Endothelial cell of umbilical vein (primary cell): ENCODE measurements around the gene FBXW9. TPM values are rescaled to one million over a fixed set of nuclear protein-coding genes. Genes with fewer than 3 reads are reported as not detected.

ENCODE experiments used
- BruUV-seq: library from RNA; stranded (reverse); fragments of 400-500 nt; replicated peaks from 2 replicates; lab custom pipeline; 2021; lab: Mats Ljungman, UMichigan
- CTCF ChIA-PET: fragments of 300-600, 350-600 bp; sonication (Branson Sonifier 250); formaldehyde crosslinking; loops from one replicate; lab custom pipeline; 2021; ENCODE audit warnings: antibody characterized with exemption, inconsistent platforms; lab: Charles Lee
- POLR2A ChIA-PET: fragments of 300-600, 350-600 bp; sonication (Branson Sonifier 250); formaldehyde crosslinking; loops from one replicate; lab custom pipeline; 2021; ENCODE audit warnings: antibody characterized with exemption, inconsistent platforms; lab: Charles Lee
- DNase-seq: peaks from one replicate; pipeline ENCODE4 v3.0.0-alpha.2; 2011; ENCODE audit warnings: low read depth, low spot score
- FAIRE-seq: peaks from 2 replicates; lab custom pipeline; 2011; peaks lifted over from hg19 to GRCh38; lab: Jason Lieb, UNC
- H2AFZ ChIP-seq: 2 replicates; pipeline ENCODE4 v1.6.0; 2012; ENCODE audit warnings: low read depth, low read length, control low read depth, inconsistent platforms
- H3K27ac ChIP-seq: 2 replicates; pipeline ENCODE4 v1.5.1; 2011; ENCODE audit warnings: low read depth, mild to moderate bottlenecking, control low read depth, low read length, moderate library complexity; ENCODE audit not compliant: insufficient read depth
- H3K27me3 ChIP-seq, 2 experiments: 2 replicates each; pipeline versions ENCODE4 v1.6.0 to v1.6.1; 2011; ENCODE audit warnings: low read length in 2 of 2, mixed read lengths in 1 of 2; ENCODE audit not compliant: control insufficient read depth in 2 of 2, insufficient read depth in 2 of 2
- H3K36me3 ChIP-seq, 2 experiments: 2 replicates in 1 of 2; 3 replicates in 1 of 2; pipeline ENCODE4 v1.5.1; 2011; ENCODE audit warnings: low read length in 2 of 2, mild to moderate bottlenecking in 1 of 2, moderate library complexity in 1 of 2; ENCODE audit not compliant: control insufficient read depth in 2 of 2, insufficient read depth in 2 of 2; ENCODE audit errors: extremely low read depth in 1 of 2
- H3K4me1 ChIP-seq: 3 replicates; pipeline ENCODE4 v1.5.1; 2011; ENCODE audit warnings: mild to moderate bottlenecking, low read length; ENCODE audit not compliant: control insufficient read depth, insufficient read depth; ENCODE audit errors: extremely low read depth
- H3K4me2 ChIP-seq: 2 replicates; pipeline ENCODE4 v1.6.1; 2011; ENCODE audit warnings: low read length, control low read depth, mixed read lengths; ENCODE audit not compliant: insufficient read depth
- H3K4me3 ChIP-seq, 3 experiments: fragments of 200-600 bp in 1 of 3; sonication (generic), shearing (Covaris generic) in 1 of 3; replicated peaks in 1 of 3; 2 replicates each; pipeline ENCODE4 v1.5.1; 2011 to 2016; ENCODE audit warnings: control low read depth in 3 of 3, low read length in 3 of 3, mild to moderate bottlenecking in 2 of 3, inconsistent platforms in 1 of 3, low read depth in 1 of 3, moderate library complexity in 1 of 3; ENCODE audit not compliant: insufficient read depth in 1 of 3
- H3K79me2 ChIP-seq: 2 replicates; pipeline ENCODE4 v1.6.0; 2012; ENCODE audit warnings: low read length, inconsistent platforms; ENCODE audit not compliant: control insufficient read depth, insufficient read depth
- H3K9ac ChIP-seq: replicated peaks from 2 replicates; pipeline ENCODE3; 2011; ENCODE audit warnings: low read length, control low read depth; ENCODE audit not compliant: insufficient read depth; ENCODE audit errors: extremely low read depth
- H3K9me1 ChIP-seq: replicated peaks from 3 replicates; pipeline ENCODE4 v1.6.0; 2011; ENCODE audit warnings: mild to moderate bottlenecking, low read length; ENCODE audit not compliant: control insufficient read depth, insufficient read depth; ENCODE audit errors: extremely low read depth
- H3K9me3 ChIP-seq: replicated peaks from 2 replicates; pipeline ENCODE4 v1.5.1; 2012; ENCODE audit warnings: low read length, inconsistent platforms; ENCODE audit not compliant: control insufficient read depth, insufficient read depth
- H4K20me1 ChIP-seq: replicated peaks from 2 replicates; pipeline ENCODE3; 2011; ENCODE audit warnings: mild to moderate bottlenecking, low read length; ENCODE audit not compliant: control insufficient read depth, insufficient read depth; ENCODE audit errors: extremely low read depth
- EZH2 ChIP-seq: IDR thresholded peaks from 2 replicates; pipeline ENCODE4 v1.6.1; 2012; ENCODE audit warnings: borderline replicate concordance, low read depth, mild to moderate bottlenecking, moderate library complexity, low read length, inconsistent platforms; ENCODE audit not compliant: severe bottlenecking
- FOS ChIP-seq: IDR thresholded peaks from 2 replicates; pipeline ENCODE4 v1.6.1; 2011; ENCODE audit warnings: mild to moderate bottlenecking, low read length, moderate library complexity, borderline replicate concordance; ENCODE audit not compliant: insufficient read depth
- GATA2 ChIP-seq: IDR thresholded peaks from 2 replicates; pipeline ENCODE4 v1.7.0; 2011; ENCODE audit warnings: low read depth, mild to moderate bottlenecking, moderate library complexity, mixed read lengths, low read length; ENCODE audit not compliant: insufficient read length, insufficient read depth
- JUN ChIP-seq: IDR thresholded peaks from 2 replicates; pipeline ENCODE4 v1.6.1; 2011; ENCODE audit warnings: borderline replicate concordance, low read depth; ENCODE audit not compliant: insufficient read length, insufficient read depth
- MYC ChIP-seq: IDR thresholded peaks from one replicate; pipeline ENCODE4 v1.6.1; 2011; ENCODE audit warnings: mild to moderate bottlenecking, low read depth, low read length
- POLR2A ChIP-seq: IDR thresholded peaks from 2 replicates; pipeline ENCODE4 v1.6.1; 2012; ENCODE audit warnings: low read depth, mild to moderate bottlenecking, control low read depth, low read length
- POLR2AphosphoS5 ChIP-seq: IDR thresholded peaks from 2 replicates; pipeline ENCODE4 v1.6.1; 2012; ENCODE audit warnings: low read depth, mild to moderate bottlenecking, control low read depth, low read length, moderate library complexity; ENCODE audit not compliant: insufficient read depth
- dilution Hi-C: fragments of 300-500 bp; cut with MboI; formaldehyde crosslinking; loops from one replicate; pipeline ENCODE4 v1.15.0; 2019; ENCODE audit warnings: low sequenced_read_pairs; ENCODE audit not compliant: extremely low pct_ligation_motif_present
- intact Hi-C: fragments of 100-400 bp; cut with micrococcal nuclease; formaldehyde crosslinking; loops from one replicate; pipeline ENCODE4 v1.10.0; 2022
- polyA plus RNA-seq, 4 experiments: library from polyadenylated mRNA; depleted of rRNA in 3 of 4; stranded (reverse) in 3 of 4; unstranded in 1 of 4; fragments of >200 nt; gene quantifications; 2 replicates each; pipeline versions ENCODE4 v1.2.1 to v1.2.3, GENCODE V29; 2011 to 2012; ENCODE audit warnings: missing spikeins in 1 of 4
- total RNA-seq: library from RNA; stranded (reverse); gene quantifications from 2 replicates; pipeline ENCODE4 v1.2.3, GENCODE V29; 2021
- TF ChIP-seq, protein P1 (sequence below): IDR thresholded peaks from 2 replicates; pipeline ENCODE4 v1.6.1; 2011; ENCODE audit not compliant: insufficient read depth, insufficient read length
- TF ChIP-seq, protein P2 (sequence below), 2 donors: IDR thresholded peaks; 1 replicate in 1 of 2; 2 replicates in 1 of 2; pipeline ENCODE4 v1.5.1; 2011; ENCODE audit warnings: low read length in 2 of 2, mild to moderate bottlenecking in 2 of 2, moderate library complexity in 2 of 2, control low read depth in 1 of 2, inconsistent platforms in 1 of 2, low read depth in 1 of 2; ENCODE audit not compliant: insufficient read depth in 1 of 2; ENCODE audit errors: extremely low read depth in 1 of 2

Gene FBXW9
- total and polyA plus RNA-seq, 2 donors (not counting 3 experiments of a cell fraction or from before 2014, with no cell fraction given) = 12.4 to 19.3 TPM

DNA sequence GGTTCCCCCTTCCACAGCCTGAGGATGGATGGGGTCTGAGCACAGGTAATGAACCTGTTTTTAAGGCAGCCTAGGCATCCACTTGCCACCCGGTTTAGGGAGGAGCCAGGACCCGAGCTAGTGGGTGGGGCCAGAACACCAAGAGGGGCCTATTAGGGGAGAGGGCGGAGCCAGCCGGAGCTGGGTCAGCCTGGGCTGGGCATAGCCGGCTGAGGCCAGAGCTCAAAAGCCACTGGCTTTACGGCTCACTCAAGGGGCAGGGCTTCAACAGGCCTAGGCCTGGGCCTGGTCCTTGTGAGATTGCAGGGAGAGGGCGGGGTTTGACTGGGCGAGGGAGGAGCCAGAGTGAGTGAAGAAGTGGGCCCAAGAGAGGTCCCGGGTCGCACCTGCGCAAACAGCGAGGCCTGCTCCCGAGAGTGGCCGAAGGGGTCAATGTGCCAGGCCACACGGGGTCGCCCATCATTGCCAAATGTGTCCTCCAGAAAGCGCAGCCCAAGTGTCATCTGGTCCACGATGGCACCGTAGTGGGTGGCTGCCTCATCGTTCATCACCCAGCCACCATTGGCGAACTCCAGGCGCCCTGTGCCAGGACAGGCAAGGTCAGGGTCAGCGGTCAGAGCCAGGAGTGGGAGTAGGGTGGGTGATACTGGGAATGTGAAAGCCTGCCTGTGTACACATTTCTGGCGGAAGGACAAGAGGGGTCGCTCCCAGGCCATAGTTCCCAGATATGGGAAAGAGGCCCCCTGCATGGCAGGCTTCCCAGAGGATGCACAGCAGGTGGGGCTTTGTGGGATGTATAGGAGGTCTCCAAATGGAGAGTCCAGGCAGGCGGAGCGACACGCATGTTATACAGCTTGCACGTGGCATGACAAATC, 31.8 kb downstream of the FBXW9 start:
- FAIRE-seq = no peak
- no peaks in the 10 kb centered on the region for H3K9me3 ChIP-seq
- BruUV-seq = no TSS peak
- POLR2A ChIA-PET = no interaction called here
- H4K20me1 ChIP-seq = no peaks in the 10 kb centered on the region
- H3K9ac ChIP-seq = no peak overlapping the region
- H3K4me3 ChIP-seq = no peak overlapping the region
- H3K4me2 ChIP-seq = no peak overlapping the region
- dilution Hi-C loops (no loop called here), intact Hi-C loops (loop anchor here (5.0 kb wide), 2 partner anchors 502 to 742 kb away; partner anchors contain the start of gene ZNF136)
- no peaks in the 10 kb centered on the region for H3K9me1 ChIP-seq
- H2AFZ ChIP-seq = no peak overlapping the region
- peaks cover 13% of the 10 kb centered on the region for H3K4me1 ChIP-seq
- H3K36me3 ChIP-seq = peaks cover 0 to 5% of the 10 kb centered on the region in 2 experiments
- CTCF ChIA-PET = interaction anchor here (1.5 kb wide), 1 partner anchor 97 kb away, joined by 3 read pairs; no protein-coding TSS in a partner anchor
- peaks cover 9% of the 10 kb centered on the region for H3K79me2 ChIP-seq
- TF ChIP-seq JUN (no peak), GATA2 (no peak), POLR2A (no peak), MYC (no peak), POLR2AphosphoS5 (no peak), FOS (no peak), EZH2 (no peak)
- TF ChIP-seq, protein P1, sequence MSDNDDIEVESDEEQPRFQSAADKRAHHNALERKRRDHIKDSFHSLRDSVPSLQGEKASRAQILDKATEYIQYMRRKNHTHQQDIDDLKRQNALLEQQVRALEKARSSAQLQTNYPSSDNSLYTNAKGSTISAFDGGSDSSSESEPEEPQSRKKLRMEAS = no peak
- TF ChIP-seq, protein P2, sequence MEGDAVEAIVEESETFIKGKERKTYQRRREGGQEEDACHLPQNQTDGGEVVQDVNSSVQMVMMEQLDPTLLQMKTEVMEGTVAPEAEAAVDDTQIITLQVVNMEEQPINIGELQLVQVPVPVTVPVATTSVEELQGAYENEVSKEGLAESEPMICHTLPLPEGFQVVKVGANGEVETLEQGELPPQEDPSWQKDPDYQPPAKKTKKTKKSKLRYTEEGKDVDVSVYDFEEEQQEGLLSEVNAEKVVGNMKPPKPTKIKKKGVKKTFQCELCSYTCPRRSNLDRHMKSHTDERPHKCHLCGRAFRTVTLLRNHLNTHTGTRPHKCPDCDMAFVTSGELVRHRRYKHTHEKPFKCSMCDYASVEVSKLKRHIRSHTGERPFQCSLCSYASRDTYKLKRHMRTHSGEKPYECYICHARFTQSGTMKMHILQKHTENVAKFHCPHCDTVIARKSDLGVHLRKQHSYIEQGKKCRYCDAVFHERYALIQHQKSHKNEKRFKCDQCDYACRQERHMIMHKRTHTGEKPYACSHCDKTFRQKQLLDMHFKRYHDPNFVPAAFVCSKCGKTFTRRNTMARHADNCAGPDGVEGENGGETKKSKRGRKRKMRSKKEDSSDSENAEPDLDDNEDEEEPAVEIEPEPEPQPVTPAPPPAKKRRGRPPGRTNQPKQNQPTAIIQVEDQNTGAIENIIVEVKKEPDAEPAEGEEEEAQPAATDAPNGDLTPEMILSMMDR (IDR thresholded peaks at IDR 0.05; ENCODE audit: extremely low read depth in 1 of 2, insufficient read depth in 1 of 2, low read depth in 1 of 2, low read length in 2 of 2) = no peak
- H3K27ac ChIP-seq = no peak overlapping the region
- DNase-seq = no peak
- H3K27me3 ChIP-seq = no peaks in the 10 kb centered on the region
